Amygdala (tissue), 56 donors: ENCODE data around the gene NOPCHAP1.
"Not testable (repeated sequence)": the region's sequence is repeated elsewhere in the genome, so short reads cannot be mapped to it uniquely, and the experiment has no call there.

Source experiments
- DNase-seq, 56 donors: peaks; one replicate each; lab custom pipeline; 2025; lab: John Stamatoyannopoulos, UW

The NOPCHAP1 gene

GRCh38 chr12:104964167-104964855 is 21.8 kb upstream of the NOPCHAP1 start:
- peak in 5 of 56 donors; percentile 3 to 9 (median 7) for DNase-seq

- DNase-seq = no peak
Observed at GRCh38 chr12:104964856-104965205, 21.3 kb upstream of the NOPCHAP1 start.

DNA sequence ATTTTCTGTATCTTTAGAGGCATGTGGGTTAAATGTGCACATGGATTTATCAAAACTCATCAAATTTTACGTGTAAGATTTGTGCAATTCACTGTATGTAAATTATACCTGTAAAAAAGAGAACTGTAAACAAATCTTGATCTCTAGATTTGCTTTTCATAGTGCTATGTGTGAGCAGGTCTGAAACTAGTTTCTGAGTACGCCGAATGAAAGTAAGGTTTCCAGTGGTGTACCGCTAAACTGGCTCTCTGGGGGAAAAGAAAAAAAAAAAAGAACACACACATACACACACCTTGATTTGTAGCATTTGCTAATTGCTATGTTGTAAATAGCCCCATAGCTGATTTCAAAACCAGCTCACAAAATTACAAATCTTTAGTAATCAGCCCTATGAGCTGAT is 19.4 kb upstream of the NOPCHAP1 start:
- no peak for DNase-seq

- DNase-seq = no peak
Observed at GRCh38 chr12:104969343-104969742, 16.8 kb upstream of the NOPCHAP1 start.

DNA sequence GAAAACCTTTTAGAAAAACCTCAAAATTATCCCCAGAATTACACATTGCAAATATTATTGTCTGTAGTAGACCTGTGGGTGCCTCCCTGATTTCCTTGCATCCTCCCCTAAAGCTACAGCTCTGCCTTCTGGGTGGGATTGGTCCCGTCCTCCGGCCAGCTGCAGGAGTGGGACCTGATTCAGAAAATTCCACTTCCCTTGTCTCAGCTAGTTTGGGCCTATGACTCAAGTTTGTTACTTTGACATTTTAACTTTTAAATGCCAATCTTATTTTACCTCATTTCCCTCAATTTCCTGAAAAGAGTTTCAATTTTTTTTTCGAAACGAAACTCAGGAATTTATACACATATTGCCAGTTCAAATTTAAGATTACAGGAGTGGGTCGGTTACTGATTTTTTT is 14.8 kb upstream of the NOPCHAP1 start:
- no peak for DNase-seq

DNA sequence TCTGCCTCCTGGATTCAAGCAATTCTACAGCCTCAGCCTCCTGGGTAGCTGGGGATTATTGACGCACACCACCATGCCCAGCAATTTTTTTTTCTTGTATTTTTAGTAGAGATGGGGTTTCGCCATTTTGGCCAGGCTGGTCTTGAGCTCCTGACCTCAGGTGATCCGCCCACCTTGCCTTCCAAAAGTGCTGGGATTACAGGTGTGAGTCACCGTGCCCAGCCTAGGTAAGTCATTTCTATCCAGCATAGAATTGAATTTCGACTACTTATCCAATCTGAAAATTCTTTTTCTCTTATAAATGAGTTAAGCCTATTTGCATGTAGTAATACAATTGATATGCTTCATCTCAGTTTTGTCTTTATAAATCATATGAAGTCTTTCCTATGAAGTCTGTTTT is 12.9 kb upstream of the NOPCHAP1 start:
- no peak for DNase-seq

DNA sequence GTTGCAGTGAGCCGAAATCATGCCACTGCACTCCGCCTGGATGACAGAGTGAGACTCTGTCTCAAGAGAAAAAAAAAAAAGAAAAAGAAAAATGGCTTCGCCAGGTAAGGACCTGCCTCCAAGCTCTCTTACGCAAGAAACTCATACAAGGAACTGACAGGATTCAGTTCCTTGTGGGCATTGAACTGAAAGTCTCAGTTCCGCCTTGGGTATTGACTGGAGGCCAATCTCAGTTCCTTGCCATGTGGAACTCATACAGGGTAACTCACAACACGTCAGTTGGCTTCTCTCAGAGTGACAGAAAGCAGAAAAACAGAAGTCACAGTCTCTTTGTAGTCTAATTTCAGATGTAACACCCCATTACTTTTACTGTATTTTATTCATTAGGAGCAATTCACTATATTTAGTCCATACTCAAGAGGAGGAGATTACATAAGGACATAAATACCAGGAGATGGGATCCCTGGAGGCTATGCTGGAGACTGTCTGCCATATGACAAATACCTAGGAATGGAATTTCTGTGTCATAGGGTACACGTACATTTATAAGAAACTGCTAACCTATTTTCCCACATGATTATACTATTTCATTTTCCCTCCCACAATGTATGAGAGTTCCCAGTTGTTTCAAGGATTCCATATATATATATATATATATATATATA is 11.4 kb upstream of the NOPCHAP1 start:
- peak in 5 of 56 donors; percentile 7 to 45 (median 18) for DNase-seq

DNA sequence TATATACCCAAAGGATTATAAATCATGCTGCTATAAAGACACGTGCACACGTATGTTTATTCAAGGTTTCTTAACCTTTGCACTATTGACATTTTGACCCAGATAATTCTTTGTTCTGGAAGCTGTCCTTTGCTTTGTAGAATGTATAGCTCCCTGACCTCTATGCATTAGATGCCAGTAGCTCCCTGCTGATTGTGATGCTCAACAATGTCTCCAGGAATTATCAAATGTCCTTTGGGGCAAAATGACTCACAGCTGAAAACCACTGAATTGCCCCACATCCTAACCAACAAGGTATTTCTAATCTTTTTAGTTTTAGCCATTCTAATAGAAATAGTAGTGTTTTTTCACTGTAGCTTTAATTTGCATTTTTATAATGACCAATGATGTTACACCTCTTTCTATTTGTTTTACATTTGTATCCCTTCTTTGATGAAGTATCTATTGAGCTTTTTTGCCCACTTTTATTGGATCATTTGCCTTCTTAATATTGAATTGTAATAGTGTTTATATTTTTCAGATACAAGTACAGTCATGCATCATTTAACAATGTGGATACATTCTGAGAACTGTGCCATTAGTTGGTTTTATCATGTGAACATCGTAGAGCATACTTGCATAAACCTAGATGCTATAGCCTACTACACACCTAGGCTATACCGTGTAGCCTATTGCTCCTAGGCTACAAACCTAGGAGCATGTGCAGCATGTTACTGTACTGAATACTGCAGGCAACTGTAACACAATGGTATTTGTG is 10.4 kb upstream of the NOPCHAP1 start:
- no peak for DNase-seq

DNA sequence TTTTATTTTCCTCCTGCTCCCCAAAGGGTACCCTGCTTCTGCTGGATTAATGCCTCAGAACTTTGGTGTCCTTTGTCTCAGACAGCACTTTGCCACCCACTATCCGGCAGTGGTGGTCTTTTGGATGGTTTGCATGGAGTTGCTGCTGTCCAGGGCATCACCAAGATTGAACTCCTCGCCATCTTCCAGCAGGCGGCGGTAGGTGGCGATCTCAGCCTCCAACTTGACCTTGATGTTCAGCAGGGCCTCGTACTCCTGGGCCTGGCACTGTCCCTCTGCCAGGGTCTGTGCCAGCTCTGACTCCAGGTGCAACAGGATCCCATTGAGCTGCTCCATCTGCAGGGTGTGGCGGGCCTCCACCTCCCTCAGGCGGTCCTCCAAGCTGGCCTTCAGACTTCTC is 9.4 kb upstream of the NOPCHAP1 start:
- DNase-seq = no peak

DNA sequence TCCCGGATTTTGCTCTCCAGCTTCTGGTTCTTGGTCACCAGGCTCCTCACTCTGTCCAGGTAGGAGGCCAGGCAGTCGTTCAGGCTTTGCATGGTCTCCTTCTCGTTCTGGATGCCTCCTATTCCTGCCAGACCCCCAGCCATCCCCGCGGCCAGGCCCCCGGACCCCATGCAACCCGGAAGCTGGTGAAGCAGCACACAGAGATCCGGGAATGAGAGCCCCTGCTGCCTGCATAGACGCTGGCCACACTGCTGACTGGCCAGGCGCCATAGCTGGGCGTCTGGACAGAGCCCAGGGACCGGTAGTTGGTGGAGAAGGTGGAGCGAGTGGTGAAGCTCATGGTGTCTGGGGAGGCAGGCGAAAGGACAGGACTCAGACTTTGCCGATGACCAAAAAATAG is 8.4 kb upstream of the NOPCHAP1 start:
- not testable (repeated sequence) for DNase-seq

GRCh38 chr12:104985206-104985605 is 910 bp upstream of the NOPCHAP1 start:
- no peak for DNase-seq

DNA sequence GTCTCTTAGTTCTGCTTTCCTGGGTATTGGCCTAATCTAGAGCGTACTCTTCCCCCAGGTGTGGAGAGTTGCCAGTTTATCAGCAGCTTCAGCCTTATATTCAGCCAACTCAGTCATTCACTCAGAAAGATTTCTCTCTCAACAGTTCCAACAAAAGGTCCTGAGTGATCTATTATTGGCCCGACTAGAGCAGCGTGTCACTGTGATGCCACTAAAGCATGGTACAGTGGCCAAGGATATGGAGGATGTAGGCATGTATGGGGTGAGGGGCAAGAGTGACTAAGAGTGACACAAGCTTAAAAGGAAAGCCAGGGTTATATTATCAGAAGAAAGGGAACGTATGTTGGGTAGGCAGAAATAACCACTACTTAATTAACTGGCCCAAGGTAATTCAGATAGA is 4.8 kb downstream of the NOPCHAP1 start:
- DNase-seq = no peak

GRCh38 chr12:104991565-104992128 is 5.5 kb downstream of the NOPCHAP1 start:
- DNase-seq = no peak

DNA sequence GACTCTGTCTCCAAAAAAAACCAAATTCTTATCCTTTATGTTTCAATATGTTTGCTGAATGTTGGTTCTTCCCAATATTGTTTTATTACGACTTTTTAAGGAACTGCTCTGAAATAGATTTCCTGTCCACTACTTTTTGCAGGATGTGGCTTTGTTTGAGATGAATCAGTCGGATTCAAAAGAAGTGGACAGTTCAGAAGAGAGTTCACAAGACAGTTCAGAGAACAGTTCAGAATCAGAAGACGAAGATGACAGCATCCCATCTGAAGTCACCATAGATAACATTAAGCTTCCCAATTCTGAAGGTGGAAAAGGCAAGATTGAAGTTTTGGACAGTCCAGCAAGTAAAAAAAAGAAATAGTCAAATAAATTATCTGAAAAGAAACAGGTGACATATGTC is 8.2 kb downstream of the NOPCHAP1 start:
- DNase-seq = no peak

GRCh38 chr12:104997541-104997940 is 11.4 kb downstream of the NOPCHAP1 start:
- no peak for DNase-seq

- peak in 1 of 56 donors; percentile 2 for DNase-seq
Observed at GRCh38 chr12:104998423-104999346, 12.6 kb downstream of the NOPCHAP1 start.

- DNase-seq = no peak
Observed at GRCh38 chr12:104999347-104999685, 13.2 kb downstream of the NOPCHAP1 start.

DNA sequence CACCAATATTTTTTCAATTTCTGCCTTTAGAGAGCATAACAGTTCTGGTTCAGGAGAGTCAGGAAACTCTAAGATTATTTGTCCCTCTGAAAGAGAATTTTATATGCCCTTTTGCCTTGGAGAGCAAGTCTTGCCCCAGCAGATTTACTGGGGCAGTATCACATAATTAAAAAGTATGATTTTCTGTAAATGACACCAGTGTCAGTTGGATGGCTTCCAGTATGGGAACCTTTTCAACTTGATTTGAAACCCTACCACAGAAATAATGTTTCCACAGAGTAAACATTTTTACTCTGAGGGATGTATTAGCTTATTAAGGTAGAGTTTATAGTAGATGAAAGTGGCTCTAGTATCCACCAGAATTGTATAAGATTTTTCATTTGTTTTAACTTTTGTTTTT is 15.4 kb downstream of the NOPCHAP1 start:
- DNase-seq = no peak

GRCh38 chr12:105013892-105014291 is 27.8 kb downstream of the NOPCHAP1 start:
- DNase-seq = no peak

DNA sequence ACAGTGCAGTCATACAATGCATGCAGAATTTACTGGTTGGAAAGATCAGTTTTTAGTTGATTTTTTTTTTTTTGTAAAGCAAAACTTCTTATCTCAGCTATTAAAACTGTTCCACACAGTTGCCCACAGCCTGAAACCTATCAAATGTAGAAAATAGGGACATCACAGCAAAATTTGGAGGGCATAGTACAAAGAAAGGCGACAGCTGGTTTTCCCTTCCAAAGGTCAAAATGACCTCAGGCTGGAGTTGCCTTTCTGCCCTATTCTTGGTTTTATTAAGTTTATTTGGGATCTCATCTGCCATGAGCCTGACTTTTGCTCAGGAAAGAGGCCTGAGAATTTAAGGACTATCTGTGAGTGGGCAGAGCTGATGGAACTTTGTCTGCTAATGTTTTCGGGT is 28.5 kb downstream of the NOPCHAP1 start:
- no peak for DNase-seq
